Esophagus muscularis mucosa (tissue), 4 donors: Measurements from ENCODE around the gene PHLDA2. TPM values are rescaled to one million over a fixed set of nuclear protein-coding genes. Genes with fewer than 3 reads are reported as not detected.

Source experiments
- DNase-seq: peaks from one replicate; pipeline ENCODE4 v3.0.0-alpha.2; 2017; ENCODE audit errors: extremely low spot score
- H3K27ac ChIP-seq, 4 donors: fragments of 200-600 bp; sonication (generic); replicated peaks in 1 of 4; 1 replicate in 3 of 4; 2 replicates in 1 of 4; pipeline ENCODE4 v1.5.1; 2016 to 2019; ENCODE audit warnings: mild to moderate bottlenecking in 1 of 4
- H3K27me3 ChIP-seq, 4 donors: fragments of 200-600 bp; sonication (generic); one replicate each; pipeline versions ENCODE4 v1.5.1 to v1.6.0; 2016 to 2019
- H3K36me3 ChIP-seq, 4 donors: fragments of 200-600 bp; sonication (generic); one replicate each; pipeline ENCODE4 v1.5.1; 2016 to 2019
- H3K4me1 ChIP-seq, 4 donors: fragments of 200-600 bp; sonication (generic); one replicate each; pipeline ENCODE4 v1.5.1; 2016 to 2019
- H3K4me3 ChIP-seq, 4 donors: fragments of 200-600 bp; sonication (generic); 1 replicate in 2 of 4; 2 replicates in 2 of 4; pipeline ENCODE4 v1.5.1; 2016 to 2019; ENCODE audit warnings: mild to moderate bottlenecking in 4 of 4, moderate library complexity in 1 of 4
- H3K9me3 ChIP-seq, 4 donors: fragments of 200-600 bp; sonication (generic); 1 replicate in 3 of 4; 2 replicates in 1 of 4; pipeline ENCODE4 v1.5.1; 2016 to 2019
- CTCF ChIP-seq, 3 experiments: fragments of 200-600 bp in 2 of 3; fragments of 450-650 bp in 1 of 3; sonication (generic) in 2 of 3; IDR thresholded peaks; one replicate each; pipeline ENCODE4 v1.5.1; 2017 to 2019; ENCODE audit warnings: antibody characterized with exemption in 3 of 3, mild to moderate bottlenecking in 2 of 3, moderate library complexity in 1 of 3
- EP300 ChIP-seq: sonication (generic); formaldehyde crosslinking; IDR thresholded peaks from one replicate; pipeline ENCODE4 v1.6.1; 2017; ENCODE audit warnings: antibody characterized with exemption
- POLR2A ChIP-seq: fragments of 450-650 bp; IDR thresholded peaks from one replicate; pipeline ENCODE4 v1.6.1; 2017; ENCODE audit warnings: antibody characterized with exemption, moderate library complexity, mild to moderate bottlenecking, low read depth
- POLR2AphosphoS5 ChIP-seq, 2 donors: sonication (generic); formaldehyde crosslinking; IDR thresholded peaks; one replicate each; pipeline ENCODE4 v1.6.1; 2017; ENCODE audit warnings: antibody characterized with exemption in 2 of 2
- WGBS: methylation state at CpG from one replicate; pipeline ENCODE4 v1.1.5; 2018; 5-methylcytosine and 5-hydroxymethylcytosine counted together
- intact Hi-C: fragments of 100-400 bp; cut with DNase I; formaldehyde crosslinking; loops from one replicate; pipeline ENCODE4 v1.15.1; 2023
- total RNA-seq, 4 donors: library from RNA; depleted of rRNA; stranded (reverse); fragments of >200 nt; gene quantifications; one replicate each; pipeline versions ENCODE4 v1.1.0 to v1.2.1, GENCODE V29; 2016

Gene PHLDA2
- total RNA-seq, 4 donors from 2014 or later, result 0.83 to 2.3 (median 1.3) TPM

DNA sequence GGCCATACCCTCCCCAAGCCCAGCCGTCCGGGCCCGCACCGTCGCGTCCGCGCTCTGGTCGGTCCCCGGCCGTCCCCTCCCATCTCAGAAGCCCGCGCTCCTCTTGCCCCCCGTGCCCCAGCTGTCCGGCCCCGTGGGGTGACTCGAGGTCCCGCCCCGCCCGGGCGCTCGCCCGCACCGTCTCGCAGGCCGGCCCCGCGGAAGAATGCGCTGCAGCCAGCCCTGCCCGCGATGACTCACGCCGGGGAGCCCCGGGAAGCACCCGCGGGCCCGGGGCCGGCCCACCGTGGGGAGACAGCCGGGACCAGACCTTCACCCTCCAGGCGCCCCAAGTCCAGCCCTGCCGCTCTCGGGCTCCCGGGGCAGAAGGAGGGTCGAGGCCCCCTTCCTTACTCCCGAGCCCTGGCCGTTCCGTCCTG lies 320 bp upstream of the PHLDA2 start:
- TF ChIP-seq EP300 (no peak), POLR2AphosphoS5 (IDR thresholded peaks at IDR 0.05) (no peak)
- Histone ChIP-seq H3K4me3 (peak overlapping the region; percentile 53 to 69 (median 54)), H3K27ac (peak overlapping the region; percentile 20 to 53 (median 44)), H3K4me1 (peaks cover 25 to 36% (median 33%) of the 10 kb centered on the region in 4 donors), H3K27me3 (peaks cover 0 to 56% (median 17%) of the 10 kb centered on the region in 4 donors), H3K36me3 (no peaks in the 10 kb centered on the region), H3K9me3 (no peaks in the 10 kb centered on the region)
- intact Hi-C loops, result no loop called here
- WGBS, result 11% methylated on average over 6 of the region's 48 CpGs
- DNase-seq, result no peak

DNA sequence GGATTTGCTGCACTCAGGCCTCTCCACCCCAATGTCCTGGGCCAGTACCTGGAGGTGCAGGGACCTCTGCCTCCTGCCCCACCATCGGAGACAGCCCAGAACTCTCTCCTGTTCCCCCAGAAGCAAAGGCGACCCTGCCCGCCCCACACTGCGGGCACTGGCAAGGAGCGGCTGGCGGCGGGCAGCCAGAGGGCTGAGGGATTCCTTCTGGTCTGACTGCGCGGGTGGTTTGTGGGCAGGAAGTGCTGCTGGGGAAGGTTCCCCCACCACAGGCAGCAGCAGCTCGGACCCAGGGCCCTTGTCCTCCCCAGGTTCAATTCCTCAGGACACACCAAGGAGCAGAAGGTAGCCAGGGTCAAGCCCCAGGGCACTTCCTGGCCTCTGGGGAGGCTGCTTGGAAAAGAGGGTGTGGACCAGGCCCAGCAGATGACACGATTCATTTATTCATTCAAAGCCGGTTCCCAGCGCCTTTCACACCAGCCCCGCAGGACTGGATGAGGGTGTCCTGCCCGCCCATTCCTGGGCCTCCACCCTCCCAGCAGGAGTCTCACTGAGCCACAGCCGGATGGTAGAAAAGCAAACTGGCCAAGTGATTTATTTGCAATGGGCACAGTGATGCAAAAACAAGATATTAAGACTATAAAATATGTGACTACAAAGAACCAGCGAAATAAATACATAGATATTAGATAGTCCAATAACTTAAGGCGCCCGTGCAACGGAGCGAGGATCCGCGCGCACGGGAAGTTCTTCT lies 1.2 kb downstream of the PHLDA2 start:
- TF ChIP-seq POLR2AphosphoS5 (IDR thresholded peaks at IDR 0.05) (no peak), CTCF (IDR thresholded peaks at IDR 0.05) (no peak), POLR2A (no peak), EP300 (no peak)
- peaks cover 25 to 36% (median 33%) of the 10 kb centered on the region in 4 donors for H3K4me1 ChIP-seq
- no peak for DNase-seq
- intact Hi-C loops, result no loop called here
- 35% methylated on average over 18 of the region's 25 CpGs for WGBS
- no peaks in the 10 kb centered on the region for H3K36me3 ChIP-seq
- no peaks in the 10 kb centered on the region for H3K9me3 ChIP-seq
- H3K27me3 ChIP-seq, result peaks cover 0 to 63% (median 17%) of the 10 kb centered on the region in 4 donors
- H3K27ac ChIP-seq, result no peak overlapping the region
- peak overlapping the region; percentile 53 to 69 (median 54) for H3K4me3 ChIP-seq

DNA sequence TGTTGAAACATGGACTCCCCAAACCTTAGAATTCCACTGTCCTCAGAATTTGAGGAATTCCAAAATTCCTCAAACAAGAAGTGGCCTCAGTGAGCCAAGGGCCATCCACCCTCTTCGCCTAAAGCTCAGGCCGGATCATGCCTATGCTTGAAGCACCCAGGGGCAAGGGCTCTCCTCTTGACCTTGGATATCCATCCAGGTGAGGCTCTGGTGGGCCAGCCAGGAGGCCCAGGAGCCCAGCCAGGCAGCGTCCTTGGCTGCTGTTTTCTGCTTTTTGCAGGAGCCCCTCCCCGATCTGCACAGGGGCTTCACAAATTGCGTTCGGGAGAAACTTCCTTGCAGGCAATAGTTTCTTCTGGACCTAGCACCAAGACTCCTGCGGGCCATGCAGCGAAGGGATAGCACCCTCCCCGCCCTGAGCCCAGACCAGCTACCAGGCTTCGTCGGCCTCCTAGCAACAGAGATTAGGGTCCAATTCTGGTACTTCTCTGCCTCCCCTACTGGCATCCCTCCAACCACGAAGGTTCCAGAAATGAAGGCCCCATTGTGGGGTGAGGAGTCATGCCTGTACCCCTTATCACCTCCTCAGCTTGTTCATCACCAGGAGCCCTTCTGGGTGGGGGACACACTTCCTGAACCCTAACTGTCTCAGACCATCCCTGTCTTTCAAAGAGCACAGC lies 2.0 kb downstream of the PHLDA2 start:
- H3K4me1 ChIP-seq, result peaks cover 25 to 36% (median 33%) of the 10 kb centered on the region in 4 donors
- intact Hi-C loops, result no loop called here
- H3K36me3 ChIP-seq, result no peaks in the 10 kb centered on the region
- no peak overlapping the region for H3K27ac ChIP-seq
- TF ChIP-seq EP300 (no peak), POLR2A (no peak), POLR2AphosphoS5 (IDR thresholded peaks at IDR 0.05) (no peak), CTCF (IDR thresholded peaks at IDR 0.05) (no peak)
- 85% methylated on average over 12 of the region's 12 CpGs for WGBS
- peaks cover 0 to 63% (median 17%) of the 10 kb centered on the region in 4 donors for H3K27me3 ChIP-seq
- no peak for DNase-seq
- no peak overlapping the region for H3K4me3 ChIP-seq
- H3K9me3 ChIP-seq, result no peaks in the 10 kb centered on the region

- intact Hi-C loops, result no loop called here
- DNase-seq, result no peak
- 97% methylated on average over 6 of the region's 11 CpGs for WGBS
- H3K4me1 ChIP-seq, result peaks cover 25 to 36% (median 33%) of the 10 kb centered on the region in 4 donors
- H3K4me3 ChIP-seq, result no peak overlapping the region
- TF ChIP-seq POLR2AphosphoS5 (IDR thresholded peaks at IDR 0.05) (no peak), CTCF (IDR thresholded peaks at IDR 0.05) (no peak), EP300 (no peak), POLR2A (no peak)
- H3K9me3 ChIP-seq, result no peaks in the 10 kb centered on the region
- no peak overlapping the region for H3K27ac ChIP-seq
- no peaks in the 10 kb centered on the region for H3K36me3 ChIP-seq
- peaks cover 0 to 68% (median 17%) of the 10 kb centered on the region in 4 donors for H3K27me3 ChIP-seq
Observed at GRCh38 chr11:2926611-2927051, 2.6 kb downstream of the PHLDA2 start.
